RKO (cell line): ENCODE results near the gene IPO4.
A peak's percentile ranks its signal among the peaks of the same experiment; 100 is the strongest.
"Not testable (repeated sequence)": the region's sequence is repeated elsewhere in the genome, so short reads cannot be mapped to it uniquely, and the experiment has no call there.

Experiments used
- DNase-seq: peaks from one replicate; pipeline ENCODE4 v3.0.0-alpha.2; 2016; ENCODE audit warnings: low spot score

IPO4 gene, protein sequence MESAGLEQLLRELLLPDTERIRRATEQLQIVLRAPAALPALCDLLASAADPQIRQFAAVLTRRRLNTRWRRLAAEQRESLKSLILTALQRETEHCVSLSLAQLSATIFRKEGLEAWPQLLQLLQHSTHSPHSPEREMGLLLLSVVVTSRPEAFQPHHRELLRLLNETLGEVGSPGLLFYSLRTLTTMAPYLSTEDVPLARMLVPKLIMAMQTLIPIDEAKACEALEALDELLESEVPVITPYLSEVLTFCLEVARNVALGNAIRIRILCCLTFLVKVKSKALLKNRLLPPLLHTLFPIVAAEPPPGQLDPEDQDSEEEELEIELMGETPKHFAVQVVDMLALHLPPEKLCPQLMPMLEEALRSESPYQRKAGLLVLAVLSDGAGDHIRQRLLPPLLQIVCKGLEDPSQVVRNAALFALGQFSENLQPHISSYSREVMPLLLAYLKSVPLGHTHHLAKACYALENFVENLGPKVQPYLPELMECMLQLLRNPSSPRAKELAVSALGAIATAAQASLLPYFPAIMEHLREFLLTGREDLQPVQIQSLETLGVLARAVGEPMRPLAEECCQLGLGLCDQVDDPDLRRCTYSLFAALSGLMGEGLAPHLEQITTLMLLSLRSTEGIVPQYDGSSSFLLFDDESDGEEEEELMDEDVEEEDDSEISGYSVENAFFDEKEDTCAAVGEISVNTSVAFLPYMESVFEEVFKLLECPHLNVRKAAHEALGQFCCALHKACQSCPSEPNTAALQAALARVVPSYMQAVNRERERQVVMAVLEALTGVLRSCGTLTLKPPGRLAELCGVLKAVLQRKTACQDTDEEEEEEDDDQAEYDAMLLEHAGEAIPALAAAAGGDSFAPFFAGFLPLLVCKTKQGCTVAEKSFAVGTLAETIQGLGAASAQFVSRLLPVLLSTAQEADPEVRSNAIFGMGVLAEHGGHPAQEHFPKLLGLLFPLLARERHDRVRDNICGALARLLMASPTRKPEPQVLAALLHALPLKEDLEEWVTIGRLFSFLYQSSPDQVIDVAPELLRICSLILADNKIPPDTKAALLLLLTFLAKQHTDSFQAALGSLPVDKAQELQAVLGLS

GRCh38 chr14:24188251-24189058 is at the start of gene IPO4:
Gene IPO4 (minus strand): TSS chr14:24188816. CDS start chr14:24188787, 29 bp downstream.
- peak; percentile 99 for DNase-seq

DNA sequence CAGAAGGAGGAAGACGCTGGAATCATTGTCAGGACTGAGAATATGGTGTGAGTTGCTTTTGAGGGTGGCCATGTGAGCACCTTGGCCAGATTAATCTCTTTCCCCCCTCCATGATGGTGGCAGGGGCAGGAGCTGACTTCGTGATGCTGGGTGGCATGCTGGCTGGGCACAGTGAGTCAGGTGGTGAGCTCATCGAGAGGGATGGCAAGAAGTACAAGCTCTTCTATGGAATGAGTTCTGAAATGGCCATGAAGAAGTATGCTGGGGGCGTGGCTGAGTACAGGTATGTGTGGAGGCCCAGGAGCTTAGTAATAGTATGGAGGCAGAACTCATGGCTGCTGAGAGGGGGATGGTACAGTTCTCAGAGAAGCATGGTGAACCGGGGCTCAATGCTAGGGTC is 49.5 kb upstream of the IPO4 start:
- no peak for DNase-seq

GRCh38 chr14:24237463-24237955 is 48.9 kb upstream of the IPO4 start:
- DNase-seq, result no peak

- DNase-seq, result no peak
Observed at GRCh38 chr14:24236689-24237462, 48.3 kb upstream of the IPO4 start.

- no peak for DNase-seq
Observed at GRCh38 chr14:24235804-24236688, 47.4 kb upstream of the IPO4 start.

DNA sequence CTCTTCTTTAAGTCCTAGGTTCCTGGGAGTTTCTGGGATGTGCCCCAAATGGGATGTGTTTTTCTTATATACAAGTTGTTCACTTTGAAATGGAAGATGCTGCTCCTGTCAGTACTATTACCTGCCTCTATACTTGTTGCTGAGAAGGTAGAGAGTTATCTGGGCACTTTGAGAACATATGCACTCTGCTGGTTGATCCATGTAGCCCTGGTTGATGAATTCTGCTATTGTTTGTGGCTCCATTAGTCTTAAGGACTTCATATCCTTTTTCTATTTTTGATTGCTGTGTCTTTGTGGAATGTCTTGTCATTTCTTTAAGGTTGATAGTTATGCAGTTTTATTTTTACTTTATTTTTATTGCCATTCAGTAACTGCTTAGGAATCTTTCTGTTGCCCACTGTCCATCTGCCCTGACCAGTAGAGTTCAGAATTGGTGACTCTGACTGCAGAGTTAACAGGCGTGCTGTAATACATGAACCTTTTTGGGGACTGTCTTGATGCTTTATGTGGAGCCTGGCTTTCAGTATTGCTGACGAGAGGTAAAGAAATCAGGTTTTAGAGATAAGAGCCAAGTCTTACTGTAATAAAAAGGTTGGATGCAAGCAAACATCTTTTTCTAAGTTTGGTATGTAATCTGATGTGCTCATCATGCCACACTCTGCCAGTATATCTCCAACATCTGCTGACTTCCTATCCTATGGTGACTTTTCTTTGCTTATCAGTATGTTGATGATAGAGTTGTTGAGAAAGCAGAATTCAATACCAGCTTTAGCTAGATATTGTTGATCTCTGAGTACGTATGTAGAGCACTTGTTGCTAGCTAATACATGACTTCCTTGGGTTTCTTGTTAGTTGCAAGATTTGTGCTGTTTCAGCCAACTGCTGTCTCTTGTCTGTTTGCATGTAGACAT is 45.7 kb upstream of the IPO4 start:
- DNase-seq, result no peak

DNA sequence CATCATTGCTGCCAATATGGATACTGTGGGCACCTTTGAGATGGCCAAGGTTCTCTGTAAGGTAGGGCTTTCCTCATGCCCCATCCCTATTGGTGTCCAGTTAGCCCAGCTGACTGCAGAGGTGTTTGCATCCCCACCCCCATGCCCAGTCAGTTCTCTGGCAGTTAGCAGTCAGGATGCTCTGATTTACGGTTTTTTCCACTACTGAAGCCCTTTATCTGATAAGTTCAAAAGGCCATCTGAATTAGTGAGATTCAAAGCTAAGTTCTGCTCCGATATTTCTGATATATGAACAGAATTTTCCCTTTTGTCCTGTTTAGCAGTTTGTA is 44.9 kb upstream of the IPO4 start:
- peak; percentile 37 for DNase-seq

DNA sequence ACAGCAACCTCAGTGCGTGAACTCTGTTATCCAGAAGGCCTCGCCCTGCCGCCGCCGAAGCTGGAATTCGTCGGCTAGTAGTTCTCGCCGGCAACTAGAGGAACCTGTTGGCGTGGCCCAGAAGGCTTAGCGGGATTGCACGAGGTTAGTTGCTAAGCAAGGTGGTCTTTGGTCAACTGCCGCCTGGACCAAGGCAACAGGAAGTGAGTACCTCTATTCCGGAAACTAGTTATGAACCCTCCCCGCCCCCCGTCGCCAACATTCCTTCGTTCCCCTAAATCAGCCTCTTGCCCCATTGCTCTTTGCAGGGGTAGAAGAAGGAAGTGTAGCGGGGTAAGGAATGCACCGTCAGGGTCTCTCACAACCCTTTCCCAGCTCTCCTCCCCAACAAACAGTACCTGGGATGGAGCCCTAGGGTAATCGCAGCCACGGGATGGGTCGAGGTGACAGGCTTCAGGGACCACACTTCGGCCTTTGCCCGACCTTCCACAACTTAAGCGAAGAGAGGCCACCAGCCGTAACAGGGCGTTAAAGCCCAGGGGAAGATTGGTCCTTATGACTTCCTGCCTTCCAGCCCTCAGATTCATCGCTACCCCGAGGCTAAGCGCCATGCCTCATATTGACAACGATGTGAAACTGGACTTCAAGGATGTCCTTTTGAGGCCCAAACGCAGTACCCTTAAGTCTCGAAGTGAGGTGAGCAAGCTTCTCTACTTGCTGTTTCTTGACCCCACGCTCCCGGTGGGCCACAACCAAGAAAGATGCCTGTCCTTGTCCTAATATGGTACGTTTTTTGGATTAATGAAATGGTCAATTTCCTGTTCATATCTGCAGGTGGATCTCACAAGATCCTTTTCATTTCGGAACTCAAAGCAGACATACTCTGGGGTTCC is 44.3 kb upstream of the IPO4 start, which contains the start of gene GMPR2:
TSS of gene GMPR2 (plus strand) at position 285 of the 893 bp plus-strand sequence. CDS start at position 610, 325 bp downstream.
- peak; percentile 41 for DNase-seq

GRCh38 chr14:24232121-24232644 is 43.6 kb upstream of the IPO4 start, which contains the start of gene NEDD8:
Gene NEDD8 (minus strand): TSS chr14:24232367. CDS start chr14:24232267, 100 bp downstream.
- peak; percentile 99 for DNase-seq

DNA sequence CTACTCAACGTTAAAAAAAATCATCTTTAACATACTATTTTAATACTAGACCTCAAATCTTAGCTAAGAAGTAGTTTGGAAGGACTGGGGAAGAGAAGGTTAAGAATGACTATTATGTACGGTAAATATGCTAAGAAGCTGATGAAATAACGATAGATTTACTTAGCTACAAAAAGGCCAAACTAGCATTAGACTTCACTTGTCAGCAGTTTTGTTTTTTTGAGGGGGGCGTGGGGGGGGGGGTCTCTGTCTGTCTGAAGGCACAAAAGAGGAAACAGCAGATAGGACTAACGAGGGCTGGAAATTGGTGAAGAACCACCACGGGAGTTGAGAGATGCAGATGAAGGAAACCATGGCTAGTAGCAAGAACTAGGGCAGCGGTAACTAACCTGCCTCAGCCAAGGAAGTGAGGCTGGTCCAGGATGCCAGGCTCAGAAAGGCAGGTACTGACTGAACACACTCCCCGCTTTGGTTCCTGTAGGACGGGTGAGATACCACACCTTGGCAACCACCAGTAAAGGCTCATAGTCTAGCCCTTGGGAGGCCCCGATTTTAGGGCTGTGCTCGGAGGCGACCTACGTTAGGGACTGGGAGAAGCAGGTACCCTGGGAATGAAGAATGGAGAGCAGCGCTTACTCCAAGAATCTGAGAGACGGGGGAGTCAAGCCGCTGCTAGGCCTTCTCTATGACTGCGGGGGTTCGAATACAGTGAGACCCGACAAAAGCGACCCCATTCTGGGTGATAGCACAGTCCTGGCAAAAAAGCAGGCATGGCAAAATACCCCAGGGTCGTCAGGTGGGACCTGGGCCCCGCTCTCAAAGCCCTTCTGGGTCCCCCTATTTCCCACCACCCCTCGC is 42.9 kb upstream of the IPO4 start:
- DNase-seq, result peak; percentile 23

GRCh38 chr14:24228902-24229301 is 40.3 kb upstream of the IPO4 start:
- no peak for DNase-seq

- no peak for DNase-seq
Observed at GRCh38 chr14:24226473-24226872, 37.9 kb upstream of the IPO4 start.

DNA sequence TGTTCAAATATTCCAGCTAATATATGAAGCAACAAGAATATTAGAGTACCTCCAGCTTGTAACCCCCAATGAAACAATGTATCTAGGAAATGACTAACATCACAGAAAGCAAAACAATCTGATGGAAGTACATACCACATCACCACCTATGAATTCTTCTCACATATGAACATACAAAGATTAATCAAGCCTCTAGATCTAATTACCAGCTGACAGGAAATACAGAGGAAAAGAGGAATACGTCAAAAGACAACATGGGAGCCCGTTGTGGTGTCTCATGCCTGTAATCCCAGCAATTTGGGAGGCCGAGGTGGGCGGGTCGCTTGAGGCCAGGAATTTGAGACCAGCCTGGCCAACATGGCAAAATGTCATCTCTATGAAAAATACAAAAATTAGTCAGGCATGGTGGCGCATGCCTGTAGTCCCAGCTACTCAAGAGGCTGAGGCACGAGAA is 36.0 kb upstream of the IPO4 start:
- peak; percentile 43 for DNase-seq

DNA sequence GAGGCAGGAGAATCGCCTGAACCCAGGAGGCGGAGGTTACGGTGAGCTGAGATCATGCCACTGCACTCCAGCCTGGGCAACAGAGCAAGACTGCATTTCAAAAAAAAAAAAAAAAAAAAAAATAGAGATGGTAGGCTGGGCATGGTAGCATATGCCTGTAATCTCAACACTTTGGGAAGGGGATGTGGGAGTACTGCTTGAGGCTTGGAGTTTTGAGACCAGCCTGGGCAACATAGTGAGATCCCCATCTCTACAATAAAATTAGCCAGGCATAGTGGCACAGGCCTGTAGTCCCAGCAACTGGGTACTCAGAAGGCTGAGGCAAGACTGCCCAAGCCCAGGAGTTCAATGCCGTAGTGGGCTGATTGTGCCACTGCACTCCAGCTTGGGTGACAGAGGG is 34.4 kb upstream of the IPO4 start:
- DNase-seq, result not testable (repeated sequence)

DNA sequence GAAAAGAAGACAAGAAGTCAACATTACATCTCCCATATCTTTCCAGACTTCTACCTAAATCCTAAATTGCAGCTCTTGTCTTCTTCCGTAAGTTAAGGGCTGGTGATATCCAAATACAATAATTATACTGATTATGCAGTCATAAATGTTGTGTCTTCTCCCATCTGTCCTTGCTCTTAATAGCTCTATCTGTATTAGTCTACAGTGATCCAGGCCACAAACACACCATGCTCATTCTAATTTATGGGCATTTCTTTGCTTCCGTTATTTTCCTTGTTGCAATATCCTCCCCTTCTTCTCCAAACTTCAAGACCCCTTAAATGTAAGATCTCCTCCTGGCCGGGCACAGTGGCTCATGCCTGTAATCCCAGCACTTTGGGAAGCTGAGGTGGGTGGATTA is 30.9 kb upstream of the IPO4 start:
- DNase-seq, result no peak

GRCh38 chr14:24219080-24219479 is 30.5 kb upstream of the IPO4 start:
- no peak for DNase-seq
